ENCODE data around the gene CTSA.

- TF ChIP-seq CTCF (IDR thresholded peaks at IDR 0.05; ENCODE audit: poor library complexity), result no peak
- TF ChIP-seq EZH2phosphoT487 (IDR thresholded peaks at IDR 0.05; ENCODE audit: low read depth, severe bottlenecking, unreplicated experiment), result no peak
- no peak for TF ChIP-seq EZH2 (IDR thresholded peaks at IDR 0.05; ENCODE audit: borderline replicate concordance)
Measured at GRCh38 chr20:45899046-45899835, 8.1 kb downstream of the CTSA start.

All from hepatocyte (in vitro differentiated cells).